Mesodermal cell (in vitro differentiated cells): ENCODE results near the gene LRPAP1.
"Not testable (repeated sequence)": the region's sequence is repeated elsewhere in the genome, so short reads cannot be mapped to it uniquely, and the experiment has no call there.

Experiments
- H3K27ac ChIP-seq: 2 replicates; pipeline ENCODE4 v1.7.0; 2013; ENCODE audit warnings: mild to moderate bottlenecking, low read depth, low read length, moderate library complexity; ENCODE audit not compliant: severe bottlenecking
- H3K36me3 ChIP-seq: 2 replicates; pipeline ENCODE4 v1.7.1; 2013; ENCODE audit warnings: mild to moderate bottlenecking, low read length, moderate library complexity; ENCODE audit not compliant: control insufficient read depth, insufficient read depth
- H3K4me1 ChIP-seq: one replicate; pipeline ENCODE4 v1.7.1; 2013; ENCODE audit warnings: mild to moderate bottlenecking, low read length; ENCODE audit not compliant: insufficient read depth, control insufficient read depth, poor library complexity, severe bottlenecking
- H3K4me3 ChIP-seq: 2 replicates; pipeline ENCODE4 v1.7.0; 2013; ENCODE audit warnings: low read length, control low read depth, mild to moderate bottlenecking; ENCODE audit not compliant: insufficient read depth, poor library complexity, severe bottlenecking; ENCODE audit errors: extremely low read depth
- H3K9me3 ChIP-seq: 2 replicates; pipeline ENCODE4 v1.7.1; 2013; ENCODE audit warnings: mild to moderate bottlenecking, low read length, moderate library complexity; ENCODE audit not compliant: control insufficient read depth
- WGBS, 2 experiments: methylation state at CpG; one replicate each; pipeline ENCODE4 v1.1.5; 2013; ENCODE audit warnings: missing lambda C conversion rate in 2 of 2; ENCODE audit not compliant: insufficient coverage in 2 of 2; 5-methylcytosine and 5-hydroxymethylcytosine counted together

The LRPAP1 gene

GRCh38 chr4:3462321-3462789, 69.9 kb downstream of the LRPAP1 start:
- H3K36me3 ChIP-seq: no peaks in the 10 kb centered on the region
- H3K9me3 ChIP-seq: no peaks in the 10 kb centered on the region
- whole genome bisulfite sequencing, 2 experiments: 90% methylated on average over 8 to 10 of the region's 10 CpGs
- no peak overlapping the region for H3K4me3 ChIP-seq
- no peak overlapping the region for H3K27ac ChIP-seq
- peaks cover 2% of the 10 kb centered on the region for H3K4me1 ChIP-seq

GRCh38 chr4:3461515-3462291, 70.5 kb downstream of the LRPAP1 start:
- H3K4me3 ChIP-seq: no peak overlapping the region
- H3K4me1 ChIP-seq: peaks cover 2% of the 10 kb centered on the region
- 86 to 88% methylated on average over 17 of the region's 25 CpGs for WGBS, 2 experiments
- H3K27ac ChIP-seq: no peak overlapping the region
- H3K9me3 ChIP-seq: no peaks in the 10 kb centered on the region
- no peaks in the 10 kb centered on the region for H3K36me3 ChIP-seq

GRCh38 chr4:3460926-3461325, 71.3 kb downstream of the LRPAP1 start:
- no peaks in the 10 kb centered on the region for H3K36me3 ChIP-seq
- no peaks in the 10 kb centered on the region for H3K9me3 ChIP-seq
- peaks cover 2% of the 10 kb centered on the region for H3K4me1 ChIP-seq
- no peak overlapping the region for H3K4me3 ChIP-seq
- WGBS, 2 experiments: 87 to 97% methylated on average over 4 to 5 of the region's 5 CpGs
- H3K27ac ChIP-seq: no peak overlapping the region

GRCh38 chr4:3459156-3459555, 73.1 kb downstream of the LRPAP1 start:
- not testable (repeated sequence) for H3K9me3 ChIP-seq, H3K4me3 ChIP-seq, H3K36me3 ChIP-seq, H3K4me1 ChIP-seq, H3K27ac ChIP-seq
- 88 to 90% methylated on average over 4 to 5 of the region's 5 CpGs for WGBS, 2 experiments

GRCh38 chr4:3458371-3458770, 73.9 kb downstream of the LRPAP1 start:
- H3K4me3 ChIP-seq: no peak overlapping the region
- H3K9me3 ChIP-seq: no peaks in the 10 kb centered on the region
- no peaks in the 10 kb centered on the region for H3K4me1 ChIP-seq
- whole genome bisulfite sequencing, 2 experiments: 76 to 95% methylated on average over 6 of the region's 6 CpGs
- H3K36me3 ChIP-seq: no peaks in the 10 kb centered on the region
- H3K27ac ChIP-seq: no peak overlapping the region

GRCh38 chr4:3455596-3455995, 76.6 kb downstream of the LRPAP1 start:
- H3K9me3 ChIP-seq, H3K4me1 ChIP-seq, H3K27ac ChIP-seq, H3K4me3 ChIP-seq, H3K36me3 ChIP-seq: not testable (repeated sequence)
- WGBS, 2 experiments: 85 to 92% methylated on average over 1 to 2 of the region's 3 CpGs
